Measurements from ENCODE around the gene FOXN3.

- TF ChIP-seq CTCF (optimal IDR thresholded peaks at IDR 0.05 in 1 of 3, IDR thresholded peaks at IDR 0.05 in 1 of 3, conservative IDR thresholded peaks at IDR 0.05 in 1 of 3; ENCODE audit: extremely low read depth in 1 of 3, insufficient read depth in 2 of 3, low read length in 3 of 3) (no peak), EZH2 (IDR thresholded peaks at IDR 0.05; ENCODE audit: low read length) (no peak)
Observed at GRCh38 chr14:89359477-89360222, 57.4 kb downstream of the FOXN3 start.
